DND-41 (cell line): ENCODE measurements around the gene HIGD1C.

ENCODE experiments used
- CTCF ChIP-seq: IDR thresholded peaks from 2 replicates; pipeline ENCODE4 v1.5.1; 2012; ENCODE audit warnings: borderline replicate concordance, low read length, moderate library complexity, mild to moderate bottlenecking; ENCODE audit not compliant: poor library complexity, severe bottlenecking; ENCODE audit errors: extremely low read depth
- EZH2 ChIP-seq: IDR thresholded peaks from 3 replicates; pipeline ENCODE4 v1.6.1; 2012; ENCODE audit warnings: borderline replicate concordance, low read depth, mild to moderate bottlenecking, moderate library complexity, low read length, inconsistent platforms; ENCODE audit not compliant: severe bottlenecking

DNA sequence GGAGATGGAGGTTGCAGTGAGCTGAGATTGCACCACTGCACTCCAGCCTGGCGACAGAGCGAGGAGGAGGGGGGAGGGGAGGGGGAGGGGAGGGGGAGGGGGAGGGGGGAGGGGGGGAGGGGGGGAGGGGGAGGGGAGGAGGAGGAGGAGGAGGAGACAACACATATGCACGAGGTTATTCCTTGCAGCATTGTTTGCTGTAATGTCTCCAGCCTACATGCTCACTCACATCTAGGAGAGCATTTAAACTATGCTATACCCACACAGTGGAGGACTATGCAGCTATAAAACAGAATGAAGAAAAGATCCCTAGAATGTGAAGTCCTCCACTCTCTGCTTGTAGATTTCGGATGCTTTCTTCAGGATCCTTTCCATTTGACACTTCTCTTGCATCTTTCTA lies 3.5 kb upstream of the HIGD1C start:
- no peak for TF ChIP-seq CTCF
- no peak for TF ChIP-seq EZH2
